ENCODE results near the gene DENND1A.

Gene DENND1A

GRCh38 chr9:123589361-123590239 is 340.3 kb downstream of the DENND1A start:
- Histone ChIP-seq H3K4me1 (no peaks in the 10 kb centered on the region), H3K9me3 (ENCODE audit: control insufficient read depth, low read length) (no peaks in the 10 kb centered on the region), H3K4me3 (ENCODE audit: low read depth, low read length) (no peak overlapping the region), H3K27me3 (ENCODE audit: control insufficient read depth, insufficient read depth, low read length) (no peaks in the 10 kb centered on the region), H3K27ac (no peak overlapping the region), H3K36me3 (ENCODE audit: control insufficient read depth, insufficient read depth, low read length) (no peaks in the 10 kb centered on the region), H2AFZ (no peak overlapping the region), H3K9ac (no peak overlapping the region), H3K4me2 (ENCODE audit: low read length) (no peak overlapping the region), H3K79me2 (no peaks in the 10 kb centered on the region)
- TF ChIP-seq, protein P1, sequence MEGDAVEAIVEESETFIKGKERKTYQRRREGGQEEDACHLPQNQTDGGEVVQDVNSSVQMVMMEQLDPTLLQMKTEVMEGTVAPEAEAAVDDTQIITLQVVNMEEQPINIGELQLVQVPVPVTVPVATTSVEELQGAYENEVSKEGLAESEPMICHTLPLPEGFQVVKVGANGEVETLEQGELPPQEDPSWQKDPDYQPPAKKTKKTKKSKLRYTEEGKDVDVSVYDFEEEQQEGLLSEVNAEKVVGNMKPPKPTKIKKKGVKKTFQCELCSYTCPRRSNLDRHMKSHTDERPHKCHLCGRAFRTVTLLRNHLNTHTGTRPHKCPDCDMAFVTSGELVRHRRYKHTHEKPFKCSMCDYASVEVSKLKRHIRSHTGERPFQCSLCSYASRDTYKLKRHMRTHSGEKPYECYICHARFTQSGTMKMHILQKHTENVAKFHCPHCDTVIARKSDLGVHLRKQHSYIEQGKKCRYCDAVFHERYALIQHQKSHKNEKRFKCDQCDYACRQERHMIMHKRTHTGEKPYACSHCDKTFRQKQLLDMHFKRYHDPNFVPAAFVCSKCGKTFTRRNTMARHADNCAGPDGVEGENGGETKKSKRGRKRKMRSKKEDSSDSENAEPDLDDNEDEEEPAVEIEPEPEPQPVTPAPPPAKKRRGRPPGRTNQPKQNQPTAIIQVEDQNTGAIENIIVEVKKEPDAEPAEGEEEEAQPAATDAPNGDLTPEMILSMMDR (IDR thresholded peaks at IDR 0.05), result no peak

DNA sequence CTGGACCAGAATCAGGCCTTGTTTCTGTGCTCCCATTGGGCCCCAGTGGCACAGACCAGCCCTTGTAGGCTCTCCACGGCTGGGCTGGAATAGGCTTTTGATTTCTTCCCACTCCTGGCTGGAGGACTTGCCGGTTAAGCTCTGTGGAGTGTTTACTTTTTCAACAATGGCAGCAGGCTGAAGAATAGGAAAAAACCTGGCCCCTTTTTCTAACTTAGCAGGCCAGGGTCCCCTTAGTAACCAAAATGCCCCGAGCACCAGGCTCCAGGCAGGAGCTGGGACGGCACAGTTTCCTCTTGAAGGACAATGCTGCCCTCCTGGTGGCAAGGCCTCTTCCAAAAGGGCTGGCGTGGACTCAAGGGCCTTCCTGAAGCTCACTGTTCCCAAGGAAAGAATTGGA is 343.7 kb downstream of the DENND1A start:
- Histone ChIP-seq H3K9ac (no peak overlapping the region), H3K79me2 (no peaks in the 10 kb centered on the region), H3K4me3 (ENCODE audit: low read depth, low read length) (no peak overlapping the region), H3K4me2 (ENCODE audit: low read length) (no peak overlapping the region), H3K27me3 (ENCODE audit: control insufficient read depth, insufficient read depth, low read length) (no peaks in the 10 kb centered on the region), H3K9me3 (ENCODE audit: control insufficient read depth, low read length) (no peaks in the 10 kb centered on the region), H3K4me1 (no peaks in the 10 kb centered on the region), H3K27ac (no peak overlapping the region), H2AFZ (no peak overlapping the region), H3K36me3 (ENCODE audit: control insufficient read depth, insufficient read depth, low read length) (no peaks in the 10 kb centered on the region)
- TF ChIP-seq, protein P1 (IDR thresholded peaks at IDR 0.05), result no peak

- H3K27ac ChIP-seq, result no peak overlapping the region
- H3K4me2 ChIP-seq (ENCODE audit: low read length), result no peak overlapping the region
- H3K9ac ChIP-seq, result no peak overlapping the region
- no peaks in the 10 kb centered on the region for H3K79me2 ChIP-seq
- no peak overlapping the region for H3K4me3 ChIP-seq (ENCODE audit: low read depth, low read length)
- no peak overlapping the region for H2AFZ ChIP-seq
- TF ChIP-seq, protein P1 (IDR thresholded peaks at IDR 0.05), result no peak
- H3K36me3 ChIP-seq (ENCODE audit: control insufficient read depth, insufficient read depth, low read length), result no peaks in the 10 kb centered on the region
- no peaks in the 10 kb centered on the region for H3K27me3 ChIP-seq (ENCODE audit: control insufficient read depth, insufficient read depth, low read length)
- no peaks in the 10 kb centered on the region for H3K4me1 ChIP-seq
- H3K9me3 ChIP-seq (ENCODE audit: control insufficient read depth, low read length), result no peaks in the 10 kb centered on the region
Measured at GRCh38 chr9:123584202-123585176, 345.4 kb downstream of the DENND1A start.

DNA sequence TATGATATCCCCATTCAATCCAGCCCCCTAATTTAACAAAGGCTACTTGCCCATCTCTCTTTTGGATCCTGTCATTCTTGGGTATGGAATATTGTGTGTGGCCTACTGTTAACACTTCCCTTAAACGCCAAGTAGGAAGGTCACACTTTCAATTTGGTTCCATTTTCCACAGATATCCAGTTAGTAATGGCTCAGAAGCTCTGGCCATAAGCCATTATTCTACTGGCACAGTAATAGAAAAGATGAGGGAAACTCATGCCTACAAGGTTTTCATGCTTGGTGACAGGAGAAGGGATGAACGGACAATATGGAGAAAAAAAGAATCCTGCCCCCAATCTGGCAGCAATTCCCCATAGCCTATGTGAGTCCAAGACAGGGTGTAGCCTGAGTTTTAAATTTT is 346.3 kb downstream of the DENND1A start:
- Histone ChIP-seq H3K79me2 (no peaks in the 10 kb centered on the region), H3K27ac (no peak overlapping the region), H3K27me3 (ENCODE audit: control insufficient read depth, insufficient read depth, low read length) (no peaks in the 10 kb centered on the region), H3K4me3 (ENCODE audit: low read depth, low read length) (no peak overlapping the region), H2AFZ (no peak overlapping the region), H3K36me3 (ENCODE audit: control insufficient read depth, insufficient read depth, low read length) (no peaks in the 10 kb centered on the region), H3K9ac (no peak overlapping the region), H3K4me1 (no peaks in the 10 kb centered on the region), H3K9me3 (ENCODE audit: control insufficient read depth, low read length) (no peaks in the 10 kb centered on the region), H3K4me2 (ENCODE audit: low read length) (no peak overlapping the region)
- TF ChIP-seq, protein P1 (IDR thresholded peaks at IDR 0.05), result no peak
